Cerebellar nuclear complex (tissue), 1 donor: ENCODE measurements around the gene CUEDC2.
A peak's percentile ranks its signal among the peaks of the same experiment; 100 is the strongest.

Source experiments
- DNase-seq, 2 experiments: peaks; one replicate each; lab custom pipeline; 2025; lab: John Stamatoyannopoulos, UW

The CUEDC2 gene

GRCh38 chr10:102409604-102410428 is 22.6 kb downstream of the CUEDC2 start:
- no peak for DNase-seq

GRCh38 chr10:102408728-102409603 is 23.4 kb downstream of the CUEDC2 start:
- no peak for DNase-seq

GRCh38 chr10:102408131-102408727 is 24.1 kb downstream of the CUEDC2 start:
- DNase-seq = no peak

- no peak for DNase-seq
Observed at GRCh38 chr10:102407425-102408130, 24.8 kb downstream of the CUEDC2 start.

GRCh38 chr10:102406815-102407214 is 25.6 kb downstream of the CUEDC2 start:
- DNase-seq = no peak

DNA sequence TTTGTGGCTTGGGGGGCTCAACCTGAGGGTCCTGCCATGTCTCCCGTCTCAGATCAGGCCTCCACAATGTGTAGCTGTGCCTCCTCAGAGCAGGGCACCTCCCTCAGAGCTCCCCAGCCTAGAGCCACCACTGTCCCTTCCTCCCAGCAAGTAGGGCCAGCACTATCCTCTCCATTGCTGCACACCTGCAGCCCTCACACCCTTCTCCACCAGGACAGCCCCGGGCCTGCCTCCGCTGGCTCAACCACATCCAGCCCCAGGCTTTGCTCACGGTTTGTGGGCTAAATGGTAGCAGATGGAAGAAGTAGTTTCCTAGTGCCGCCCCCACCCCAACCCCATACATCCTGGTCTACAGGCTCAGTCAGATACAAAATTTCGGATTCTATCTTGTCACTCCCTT is 26.7 kb downstream of the CUEDC2 start:
- DNase-seq = no peak

GRCh38 chr10:102405108-102405571 is 27.2 kb downstream of the CUEDC2 start:
- DNase-seq = no peak

- no peak for DNase-seq
Observed at GRCh38 chr10:102404361-102405107, 27.8 kb downstream of the CUEDC2 start.

GRCh38 chr10:102403115-102403514 is 29.3 kb downstream of the CUEDC2 start:
- DNase-seq = no peak

DNA sequence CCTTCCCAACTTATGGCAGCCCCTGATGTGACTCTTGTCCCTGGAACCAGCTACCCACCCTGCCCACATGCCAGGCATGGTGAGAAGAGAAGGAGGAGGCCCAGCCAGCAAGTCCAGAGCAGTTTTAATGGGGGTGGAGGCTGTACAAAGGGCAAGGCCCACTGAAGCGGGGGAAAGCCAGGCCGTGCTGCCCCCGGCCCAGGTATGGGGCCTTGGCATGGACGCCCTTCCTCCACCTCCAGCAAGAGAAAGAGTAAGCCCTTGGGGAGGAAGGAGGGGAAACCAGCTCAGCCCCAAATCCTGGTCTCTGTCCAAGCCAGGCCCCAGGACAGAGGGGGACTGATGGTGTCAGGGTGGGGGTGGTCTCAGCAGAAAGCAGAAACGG is 29.9 kb downstream of the CUEDC2 start:
- DNase-seq = no peak

DNA sequence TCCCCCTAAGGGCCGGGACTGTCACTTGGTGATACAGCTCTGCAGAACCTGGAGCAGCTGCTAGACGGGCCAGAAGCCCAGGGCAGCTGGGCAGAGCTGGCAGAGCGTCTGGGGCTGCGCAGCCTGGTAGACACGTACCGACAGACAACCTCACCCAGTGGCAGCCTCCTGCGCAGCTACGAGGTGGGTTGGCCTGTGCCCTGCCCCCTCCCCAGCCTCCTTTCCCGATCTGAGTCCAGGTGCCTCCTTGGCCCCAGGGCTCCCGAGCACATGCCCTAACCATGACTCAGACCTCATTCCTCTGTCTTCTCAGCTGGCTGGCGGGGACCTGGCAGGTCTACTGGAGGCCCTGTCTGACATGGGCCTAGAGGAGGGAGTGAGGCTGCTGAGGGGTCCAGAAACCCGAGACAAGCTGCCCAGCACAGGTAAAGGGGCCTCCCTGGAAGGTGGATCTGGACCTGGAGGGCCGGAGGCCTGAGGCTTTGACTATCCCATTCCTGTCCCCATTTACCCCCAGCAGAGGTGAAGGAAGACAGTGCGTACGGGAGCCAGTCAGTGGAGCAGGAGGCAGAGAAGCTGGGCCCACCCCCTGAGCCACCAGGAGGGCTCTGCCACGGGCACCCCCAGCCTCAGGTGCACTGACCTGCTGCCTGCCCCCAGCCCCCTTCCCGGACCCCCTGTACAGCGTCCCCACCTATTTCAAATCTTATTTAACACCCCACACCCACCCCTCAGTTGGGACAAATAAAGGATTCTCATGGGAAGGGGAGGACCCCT is 30.5 kb downstream of the CUEDC2 start:
- no peak for DNase-seq

DNA sequence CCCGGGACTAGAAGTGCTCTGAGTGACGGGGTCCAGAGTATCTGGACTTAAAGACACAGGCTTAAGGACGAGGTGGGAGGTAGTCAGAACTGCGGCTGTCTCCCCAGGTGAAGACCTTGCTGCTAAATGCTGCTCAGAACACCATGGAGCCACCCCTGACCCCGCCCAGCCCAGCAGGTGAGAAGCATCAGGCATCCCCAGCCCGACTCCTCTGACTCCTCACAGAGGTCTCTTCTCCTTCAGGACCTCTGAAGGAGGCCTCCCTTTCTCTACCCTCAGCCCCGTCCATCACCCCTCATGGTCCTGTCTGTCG is 31.1 kb downstream of the CUEDC2 start:
- DNase-seq = no peak

DNA sequence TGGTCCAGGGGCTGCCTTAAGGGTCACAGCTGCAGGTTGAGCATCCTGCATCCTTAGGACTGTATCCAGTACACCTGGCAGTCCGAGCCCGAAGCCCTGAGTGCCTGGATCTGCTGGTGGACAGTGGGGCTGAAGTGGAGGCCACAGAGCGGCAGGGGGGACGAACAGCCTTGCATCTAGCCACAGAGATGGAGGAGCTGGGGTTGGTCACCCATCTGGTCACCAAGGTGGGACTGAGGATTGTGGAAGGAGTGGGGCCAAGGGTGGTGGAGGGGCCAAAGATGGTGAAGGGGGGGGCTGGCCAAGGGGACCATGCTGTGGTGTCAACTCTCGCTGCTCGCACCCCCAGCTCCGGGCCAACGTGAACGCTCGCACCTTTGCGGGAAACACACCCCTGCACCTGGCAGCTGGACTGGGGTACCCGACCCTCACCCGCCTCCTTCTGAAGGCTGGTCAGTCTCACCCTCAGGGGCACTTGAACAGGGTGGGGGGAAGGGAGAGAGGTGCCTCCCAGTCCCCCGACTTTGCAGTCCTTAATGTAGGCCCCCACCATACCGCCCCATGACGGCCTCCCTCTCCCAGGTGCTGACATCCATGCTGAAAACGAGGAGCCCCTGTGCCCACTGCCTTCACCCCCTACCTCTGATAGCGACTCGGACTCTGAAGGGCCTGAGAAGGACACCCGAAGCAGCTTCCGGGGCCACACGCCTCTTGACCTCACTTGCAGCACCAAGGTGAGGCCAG is 31.6 kb downstream of the CUEDC2 start:
- DNase-seq = no peak

DNA sequence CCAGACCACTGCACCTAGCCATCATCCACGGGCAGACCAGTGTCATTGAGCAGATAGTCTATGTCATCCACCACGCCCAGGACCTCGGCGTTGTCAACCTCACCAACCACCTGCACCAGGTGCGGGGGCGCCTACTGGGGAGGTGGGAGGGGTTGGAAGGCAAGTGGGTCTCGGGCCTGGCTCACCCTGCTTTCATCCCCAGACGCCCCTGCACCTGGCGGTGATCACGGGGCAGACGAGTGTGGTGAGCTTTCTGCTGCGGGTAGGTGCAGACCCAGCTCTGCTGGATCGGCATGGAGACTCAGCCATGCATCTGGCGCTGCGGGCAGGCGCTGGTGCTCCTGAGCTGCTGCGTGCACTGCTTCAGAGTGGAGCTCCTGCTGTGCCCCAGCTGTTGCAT is 32.3 kb downstream of the CUEDC2 start:
- DNase-seq = no peak

DNA sequence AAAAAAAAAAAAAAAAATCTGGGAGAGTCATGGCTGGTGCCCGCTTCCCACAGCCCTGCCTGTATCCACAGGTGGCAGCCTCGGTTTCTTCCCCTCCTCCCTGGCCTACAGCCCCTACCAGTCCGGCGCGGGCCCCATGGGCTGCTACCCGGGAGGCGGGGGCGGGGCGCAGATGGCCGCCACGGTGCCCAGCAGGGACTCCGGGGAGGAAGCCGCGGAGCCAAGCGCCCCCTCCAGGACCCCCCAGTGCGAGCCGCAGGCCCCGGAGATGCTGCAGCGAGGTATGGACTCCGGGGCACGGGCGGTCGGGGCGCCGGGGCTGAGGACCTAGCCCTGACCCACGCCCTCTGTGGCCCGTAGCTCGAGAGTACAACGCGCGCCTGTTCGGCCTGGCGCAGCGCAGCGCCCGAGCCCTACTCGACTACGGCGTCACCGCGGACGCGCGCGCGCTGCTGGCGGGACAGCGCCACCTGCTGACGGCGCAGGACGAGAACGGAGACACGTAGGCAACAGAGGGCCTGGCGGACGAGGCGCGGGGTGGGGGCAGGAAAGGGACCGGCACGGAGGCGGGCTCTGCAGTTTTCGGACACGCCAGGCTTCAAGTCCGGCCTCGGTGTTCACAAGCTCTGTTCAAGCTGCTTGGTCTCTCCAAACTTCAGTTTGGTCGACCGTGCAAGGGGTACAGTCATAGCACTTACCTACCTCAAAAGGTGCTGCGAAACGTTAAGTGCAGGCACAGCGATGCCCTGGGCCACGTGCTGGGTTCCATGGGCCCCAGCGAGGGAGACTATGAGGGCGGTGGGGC is 33.0 kb downstream of the CUEDC2 start:
- peak in 1 of 2 experiments; percentile 76 for DNase-seq

GRCh38 chr10:102398172-102399020 is 34.0 kb downstream of the CUEDC2 start:
- no peak for DNase-seq

DNA sequence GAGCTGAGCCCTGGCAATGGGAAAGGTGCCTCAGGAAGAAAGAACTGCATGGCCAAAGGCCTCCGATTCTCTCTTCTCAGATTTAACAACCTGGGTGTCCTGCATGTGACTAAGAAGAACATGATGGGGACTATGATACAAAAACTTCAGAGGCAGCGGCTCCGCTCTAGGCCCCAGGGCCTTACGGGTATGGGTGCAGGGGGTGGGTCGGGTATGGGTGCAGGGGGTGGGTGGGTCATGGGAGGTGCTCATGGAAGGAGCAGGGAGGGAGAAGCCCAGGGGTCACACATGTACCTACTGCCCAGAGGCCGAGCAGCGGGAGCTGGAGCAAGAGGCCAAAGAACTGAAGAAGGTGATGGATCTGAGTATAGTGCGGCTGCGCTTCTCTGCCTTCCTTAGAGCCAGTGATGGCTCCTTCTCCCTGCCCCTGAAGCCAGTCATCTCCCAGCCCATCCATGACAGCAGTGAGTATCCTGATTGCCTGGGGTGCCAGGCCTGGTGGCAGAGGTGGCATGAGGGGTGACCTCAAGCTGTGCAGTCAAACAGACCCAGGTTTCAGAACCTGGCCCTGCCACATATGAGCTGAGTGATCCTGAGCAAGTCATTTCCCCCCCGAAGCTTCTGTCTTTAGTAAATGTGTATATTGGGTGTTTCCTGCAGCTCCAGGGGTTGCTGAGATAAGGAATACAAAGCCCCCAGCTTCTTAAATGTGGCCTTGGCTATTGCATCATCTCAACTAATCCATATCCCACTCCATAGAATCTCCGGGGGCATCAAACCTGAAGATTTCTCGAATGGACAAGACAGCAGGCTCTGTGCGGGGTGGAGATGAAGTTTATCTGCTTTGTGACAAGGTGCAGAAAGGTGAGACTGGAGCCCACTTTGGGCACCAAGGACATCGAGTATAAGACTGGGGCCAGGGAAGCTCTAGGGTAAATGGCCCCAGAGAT is 34.9 kb downstream of the CUEDC2 start:
- DNase-seq = no peak
